ENCODE results near the gene ZXDC. TPM values are rescaled to one million over a fixed set of nuclear protein-coding genes. Genes with fewer than 3 reads are reported as not detected.

Gene ZXDC
- total RNA-seq, 2 experiments from 2014 or later: 34.7 to 34.9 TPM

DNA sequence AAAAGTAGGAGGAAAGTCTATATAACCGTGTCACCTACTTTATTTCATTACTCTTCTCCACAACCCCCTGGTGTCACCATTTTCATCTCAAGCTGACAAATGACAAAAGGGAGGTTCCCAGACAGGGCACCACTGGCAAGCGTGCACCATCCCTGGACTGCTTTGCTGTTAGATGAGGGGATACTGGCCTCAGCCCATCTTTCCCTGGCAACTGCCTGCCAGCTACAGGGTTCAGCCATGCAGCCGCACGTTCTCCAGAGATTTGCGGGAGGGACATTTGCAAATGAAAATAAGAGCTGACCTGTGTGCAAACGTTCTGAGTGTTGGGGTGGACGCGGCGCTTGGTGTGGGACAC is 41.2 kb upstream of the ZXDC start:
- ATAC-seq (ENCODE audit: low read depth): no peak
- Mint-ChIP-seq H3K4me3 (no peak overlapping the region), H3K27me3 (peaks cover 3% of the 10 kb centered on the region), H3K9me3 (no peaks in the 10 kb centered on the region), H3K27ac (no peak overlapping the region), H3K36me3 (no peaks in the 10 kb centered on the region), H3K4me1 (no peaks in the 10 kb centered on the region)
- POLR2A ChIA-PET: no interaction called here
- no peak for DNase-seq

DNA sequence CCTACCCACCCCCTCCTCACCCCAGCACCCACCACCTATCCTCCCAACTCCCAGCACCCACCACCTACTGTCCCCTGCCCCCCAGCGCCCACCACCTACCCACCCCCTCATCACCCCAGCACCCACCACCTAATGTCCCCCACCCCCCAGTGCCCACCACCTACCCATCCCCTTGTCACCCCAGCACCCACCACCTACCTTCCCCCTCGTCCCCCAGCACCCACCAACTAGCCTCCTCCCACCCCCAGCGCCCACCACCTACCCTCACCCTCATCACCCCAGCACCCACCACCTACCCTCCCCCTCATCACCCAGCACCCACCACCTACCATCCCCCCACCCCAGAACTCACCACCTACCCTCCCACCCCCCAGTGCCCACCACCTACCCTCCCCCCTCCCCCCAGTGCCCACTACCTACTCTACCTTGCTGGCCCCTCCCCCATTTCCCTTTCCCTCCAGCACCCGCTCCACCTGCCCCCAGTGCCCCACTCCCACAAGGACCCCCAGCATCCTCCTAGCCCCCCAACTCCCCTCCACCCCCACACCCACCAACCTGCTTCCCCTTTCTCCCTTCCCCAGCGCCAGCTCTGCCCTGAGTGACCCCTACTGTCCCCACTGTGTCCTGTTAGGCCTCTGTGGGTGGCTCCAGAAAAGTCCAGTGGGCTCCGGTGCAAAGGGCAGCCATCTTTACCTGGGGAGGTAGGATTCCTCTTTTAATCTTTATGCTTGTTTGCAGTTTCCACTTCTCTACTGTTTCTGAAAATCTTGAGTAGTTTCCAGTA is 40.7 kb upstream of the ZXDC start:
- Mint-ChIP-seq H3K4me3 (no peak overlapping the region), H3K9me3 (no peaks in the 10 kb centered on the region), H3K36me3 (no peaks in the 10 kb centered on the region), H3K27ac (no peak overlapping the region), H3K4me1 (no peaks in the 10 kb centered on the region), H3K27me3 (peaks cover 3% of the 10 kb centered on the region)
- no peak for DNase-seq
- POLR2A ChIA-PET: no interaction called here
- ATAC-seq (ENCODE audit: low read depth): no peak

DNA sequence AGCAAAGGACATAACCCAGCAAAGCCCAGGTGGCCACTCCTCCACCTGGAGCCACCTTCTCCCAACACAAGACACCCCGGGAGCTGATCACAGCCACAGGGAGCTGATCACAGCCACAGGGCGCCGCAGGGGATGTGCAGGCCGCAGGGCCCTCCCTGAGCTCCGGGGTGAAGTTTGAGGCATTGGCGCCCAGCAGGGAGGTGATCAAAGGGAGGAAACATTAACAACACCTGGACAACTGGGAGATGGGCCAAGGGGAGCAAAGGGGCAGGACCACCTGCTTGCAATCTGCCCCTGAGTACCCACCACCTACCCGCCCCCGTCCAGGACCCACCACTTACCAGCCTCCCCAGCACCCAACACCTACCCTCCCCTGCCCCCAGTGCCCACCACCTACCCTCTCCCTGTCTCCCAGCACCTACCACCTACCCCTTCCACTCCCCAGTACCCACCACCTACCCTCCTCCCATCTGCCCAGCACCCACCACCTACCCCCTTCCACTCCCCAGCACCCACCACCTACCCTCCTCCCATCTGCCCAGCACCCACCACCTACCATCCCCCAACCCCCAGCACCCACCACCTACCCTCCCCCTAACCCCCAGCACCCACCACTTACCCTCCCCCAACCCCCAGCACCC is 39.5 kb upstream of the ZXDC start:
- no peak overlapping the region for H3K27ac Mint-ChIP-seq
- H3K4me1 Mint-ChIP-seq: no peaks in the 10 kb centered on the region
- no peak overlapping the region for H3K4me3 Mint-ChIP-seq
- peaks cover 2% of the 10 kb centered on the region for H3K27me3 Mint-ChIP-seq
- DNase-seq (no peak), ATAC-seq (ENCODE audit: low read depth) (no peak)
- H3K36me3 Mint-ChIP-seq: no peaks in the 10 kb centered on the region
- POLR2A ChIA-PET: no interaction called here
- no peaks in the 10 kb centered on the region for H3K9me3 Mint-ChIP-seq

DNA sequence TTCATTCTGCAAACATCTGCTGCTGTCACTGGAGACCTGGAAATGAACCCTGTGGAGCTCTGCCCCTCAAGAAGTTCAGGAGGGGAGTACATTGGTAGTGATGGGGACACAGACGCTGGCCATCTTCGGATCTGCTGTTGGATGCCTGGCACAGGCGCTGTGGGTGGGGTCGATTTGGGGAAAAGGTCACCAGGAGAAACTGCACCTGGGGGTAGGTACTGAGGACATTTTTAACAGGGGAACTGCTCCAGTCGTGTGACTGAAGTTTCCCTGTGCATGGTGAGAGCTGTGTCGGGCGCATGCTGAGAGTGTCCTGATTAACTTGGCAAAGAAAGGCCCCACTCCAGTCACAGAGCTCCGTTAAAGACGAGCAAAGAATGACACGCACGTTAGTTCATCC is 38.5 kb upstream of the ZXDC start:
- POLR2A ChIA-PET: no interaction called here
- Mint-ChIP-seq H3K27me3 (peaks cover 2% of the 10 kb centered on the region), H3K9me3 (no peaks in the 10 kb centered on the region), H3K27ac (no peak overlapping the region), H3K4me3 (no peak overlapping the region), H3K36me3 (no peaks in the 10 kb centered on the region), H3K4me1 (no peaks in the 10 kb centered on the region)
- ATAC-seq (ENCODE audit: low read depth): no peak
- no peak for DNase-seq

DNA sequence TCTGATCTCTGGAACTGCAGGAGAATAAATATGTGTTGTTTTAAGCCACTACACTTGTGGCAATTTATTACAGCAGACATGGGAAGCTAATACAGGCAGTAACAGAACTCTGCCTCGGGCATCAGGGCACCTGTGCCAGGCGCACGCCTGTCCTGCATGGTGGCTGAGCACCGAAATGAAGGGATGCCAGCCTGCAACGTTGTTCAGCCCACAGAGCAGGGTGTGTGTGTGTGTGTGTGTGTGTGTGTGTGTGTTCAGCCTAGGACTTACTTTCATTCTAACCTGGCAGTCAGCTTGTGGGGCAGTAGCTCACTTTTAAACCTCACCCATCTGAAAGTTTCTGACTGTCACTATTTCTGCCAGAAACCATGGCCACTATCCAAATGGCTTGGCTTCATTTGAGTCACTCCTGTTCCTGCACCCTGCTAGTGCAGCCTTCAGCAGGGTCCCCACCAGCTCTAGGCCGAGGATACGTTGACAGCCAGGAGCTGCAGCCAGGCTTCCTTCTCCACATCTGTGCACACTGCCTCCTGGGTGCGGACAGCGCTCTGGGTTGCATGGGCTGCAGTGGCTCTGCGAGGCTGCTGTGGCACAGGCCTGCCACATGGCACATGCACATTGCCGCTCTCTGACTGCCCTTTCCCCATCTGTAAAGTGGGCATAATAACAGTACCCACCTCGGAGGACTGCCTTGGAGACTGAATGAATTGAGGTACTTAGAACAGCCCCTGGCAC is 37.4 kb upstream of the ZXDC start:
- H3K4me1 Mint-ChIP-seq: no peaks in the 10 kb centered on the region
- no peak overlapping the region for H3K27ac Mint-ChIP-seq
- no peaks in the 10 kb centered on the region for H3K9me3 Mint-ChIP-seq
- no peaks in the 10 kb centered on the region for H3K36me3 Mint-ChIP-seq
- H3K27me3 Mint-ChIP-seq: peaks cover 2% of the 10 kb centered on the region
- ATAC-seq (ENCODE audit: low read depth): no peak
- peak; percentile 22 for DNase-seq
- POLR2A ChIA-PET: interaction anchor here (0.7 kb wide), 1 partner anchor 94 kb away, joined by 3 read pairs; no protein-coding TSS in a partner anchor
- H3K4me3 Mint-ChIP-seq: no peak overlapping the region

DNA sequence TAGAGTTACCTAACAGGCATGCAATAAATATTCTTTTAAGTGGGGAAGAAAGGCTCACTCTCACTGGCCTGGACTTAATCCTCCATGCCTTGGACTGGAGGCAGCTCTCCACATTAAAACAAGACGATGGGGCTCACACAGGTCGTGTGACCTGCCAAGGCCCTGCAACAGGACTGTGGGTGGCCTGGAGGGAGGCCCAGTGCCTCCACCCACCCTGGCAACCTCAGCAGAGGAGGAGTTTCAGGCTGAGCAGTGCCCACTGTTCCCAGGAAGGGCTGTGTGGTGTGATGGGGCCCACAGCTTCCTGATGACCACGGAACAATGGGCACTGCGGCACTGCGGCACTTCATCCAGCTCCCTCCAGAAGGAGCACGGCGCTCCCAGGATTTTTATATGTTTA is 36.3 kb upstream of the ZXDC start:
- ATAC-seq (ENCODE audit: low read depth) (no peak), DNase-seq (peak; percentile 14)
- Mint-ChIP-seq H3K9me3 (no peaks in the 10 kb centered on the region), H3K27me3 (peaks cover 2% of the 10 kb centered on the region), H3K36me3 (no peaks in the 10 kb centered on the region), H3K4me3 (no peak overlapping the region), H3K4me1 (no peaks in the 10 kb centered on the region), H3K27ac (no peak overlapping the region)
- POLR2A ChIA-PET: no interaction called here

DNA sequence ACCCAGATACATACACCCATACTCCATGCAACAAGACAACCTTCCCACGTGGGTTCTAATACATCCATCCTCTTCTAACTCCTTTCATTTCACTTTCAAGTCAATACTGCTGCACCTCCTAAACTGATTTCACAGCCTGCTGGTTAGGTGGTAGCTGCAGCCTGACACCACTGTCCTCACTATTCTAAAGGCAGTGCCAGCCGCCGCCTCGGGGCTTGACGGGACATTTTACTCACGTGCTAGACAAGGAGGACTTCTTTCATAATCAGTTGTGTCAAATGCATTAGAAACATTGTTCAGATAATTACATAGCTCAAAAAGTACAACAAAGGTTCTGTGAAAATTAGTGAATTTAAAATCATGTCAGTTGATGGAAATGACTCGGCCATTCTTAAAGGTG is 35.6 kb upstream of the ZXDC start:
- H3K27ac Mint-ChIP-seq: no peak overlapping the region
- DNase-seq (peak; percentile 23), ATAC-seq (ENCODE audit: low read depth) (no peak)
- H3K36me3 Mint-ChIP-seq: no peaks in the 10 kb centered on the region
- peaks cover 2% of the 10 kb centered on the region for H3K27me3 Mint-ChIP-seq
- no peaks in the 10 kb centered on the region for H3K4me1 Mint-ChIP-seq
- H3K9me3 Mint-ChIP-seq: no peaks in the 10 kb centered on the region
- POLR2A ChIA-PET: no interaction called here
- no peak overlapping the region for H3K4me3 Mint-ChIP-seq

DNA sequence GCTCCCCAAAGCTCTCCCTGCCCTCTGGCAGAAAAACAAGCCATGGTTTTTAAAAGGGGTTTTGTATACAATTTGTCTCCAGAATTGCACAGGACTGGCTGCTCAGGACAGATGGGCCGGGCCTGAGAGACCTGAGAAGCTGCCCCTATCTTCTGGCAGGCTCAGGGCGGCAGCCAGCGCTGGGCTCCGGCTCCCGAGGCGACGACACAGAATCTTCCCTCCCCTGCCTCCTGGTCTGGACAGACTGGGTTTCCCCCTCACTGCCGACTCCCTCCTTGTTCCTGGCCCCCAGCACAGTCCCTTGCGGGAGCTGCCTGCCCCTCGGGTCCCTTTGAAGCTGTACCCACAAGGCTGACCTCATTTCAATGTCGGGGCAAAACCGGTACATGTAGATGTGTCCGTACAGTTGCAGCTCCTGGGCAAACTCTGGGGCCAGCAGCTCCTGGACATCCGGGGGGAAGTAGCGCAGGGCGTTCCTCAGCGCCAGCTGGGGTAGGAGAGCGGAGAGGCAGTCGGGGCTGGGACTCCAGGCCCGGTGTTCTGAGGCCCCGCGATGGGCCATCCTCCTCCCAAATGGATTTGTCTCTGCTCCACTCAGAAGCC is 34.7 kb upstream of the ZXDC start:
- H3K4me1 Mint-ChIP-seq: no peaks in the 10 kb centered on the region
- DNase-seq (peak; percentile 22), ATAC-seq (ENCODE audit: low read depth) (no peak)
- no peaks in the 10 kb centered on the region for H3K36me3 Mint-ChIP-seq
- H3K4me3 Mint-ChIP-seq: no peak overlapping the region
- POLR2A ChIA-PET: no interaction called here
- peaks cover 2% of the 10 kb centered on the region for H3K27me3 Mint-ChIP-seq
- no peaks in the 10 kb centered on the region for H3K9me3 Mint-ChIP-seq
- no peak overlapping the region for H3K27ac Mint-ChIP-seq

DNA sequence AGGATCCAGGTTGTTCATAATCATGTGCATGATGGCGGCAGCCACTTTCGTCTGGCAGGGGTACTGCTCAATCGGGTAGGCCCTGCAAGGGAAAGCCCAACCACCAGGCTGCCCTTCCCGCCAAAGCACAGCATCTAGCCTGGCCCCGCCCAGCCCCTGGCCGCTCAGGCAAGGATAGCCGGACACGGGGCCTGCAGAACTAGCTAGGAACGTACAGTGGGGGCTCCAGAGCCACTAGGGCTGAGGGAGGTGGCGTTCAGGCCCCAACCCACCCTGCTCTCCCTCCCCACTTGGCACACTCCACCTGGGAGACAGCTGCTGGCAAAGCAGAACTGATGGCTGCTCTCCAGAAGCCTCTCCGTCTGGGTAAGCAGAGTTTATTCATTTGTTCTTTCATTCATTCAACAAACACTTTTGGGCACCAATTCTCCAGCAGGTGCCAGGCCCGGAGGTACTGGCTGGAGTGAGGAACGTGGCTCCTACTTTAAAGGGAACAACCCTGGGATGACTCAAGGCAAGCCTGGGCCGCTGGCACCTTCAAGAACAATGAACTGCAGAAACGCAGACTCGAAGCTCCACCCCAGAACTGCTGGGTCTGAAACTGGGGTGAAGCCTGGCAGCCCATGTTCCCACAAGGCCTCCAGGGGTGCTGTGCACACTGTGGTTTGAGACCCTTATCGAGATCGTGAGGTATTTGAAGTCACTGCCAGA is 34.1 kb upstream of the ZXDC start:
- peaks cover 4% of the 10 kb centered on the region for H3K27me3 Mint-ChIP-seq
- H3K4me1 Mint-ChIP-seq: no peaks in the 10 kb centered on the region
- H3K27ac Mint-ChIP-seq: no peak overlapping the region
- DNase-seq (no peak), ATAC-seq (ENCODE audit: low read depth) (no peak)
- no peak overlapping the region for H3K4me3 Mint-ChIP-seq
- no peaks in the 10 kb centered on the region for H3K36me3 Mint-ChIP-seq
- H3K9me3 Mint-ChIP-seq: no peaks in the 10 kb centered on the region
- POLR2A ChIA-PET: no interaction called here

DNA sequence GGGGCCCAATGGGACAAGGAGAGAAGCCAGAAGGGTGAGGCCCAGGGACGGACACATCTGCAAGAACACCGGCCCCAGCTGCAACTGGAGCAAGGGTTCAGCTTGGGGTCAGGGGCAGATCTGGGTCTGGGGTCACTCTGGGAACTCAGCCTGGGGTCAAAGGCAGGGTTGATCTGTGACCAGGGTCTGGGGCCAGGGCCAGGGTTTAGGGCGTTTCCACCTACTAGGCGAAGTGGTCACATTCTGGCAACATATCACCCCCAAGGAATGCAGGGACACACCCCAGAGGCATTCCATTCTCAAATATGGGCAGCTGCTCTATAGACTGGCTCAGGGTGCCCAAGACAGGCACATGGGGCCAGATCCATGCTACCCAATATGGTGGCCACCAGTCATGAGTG is 32.9 kb upstream of the ZXDC start:
- Mint-ChIP-seq H3K9me3 (no peaks in the 10 kb centered on the region), H3K27me3 (peaks cover 6% of the 10 kb centered on the region), H3K36me3 (no peaks in the 10 kb centered on the region), H3K27ac (no peak overlapping the region), H3K4me3 (no peak overlapping the region), H3K4me1 (no peaks in the 10 kb centered on the region)
- DNase-seq (no peak), ATAC-seq (ENCODE audit: low read depth) (no peak)
- POLR2A ChIA-PET: no interaction called here

DNA sequence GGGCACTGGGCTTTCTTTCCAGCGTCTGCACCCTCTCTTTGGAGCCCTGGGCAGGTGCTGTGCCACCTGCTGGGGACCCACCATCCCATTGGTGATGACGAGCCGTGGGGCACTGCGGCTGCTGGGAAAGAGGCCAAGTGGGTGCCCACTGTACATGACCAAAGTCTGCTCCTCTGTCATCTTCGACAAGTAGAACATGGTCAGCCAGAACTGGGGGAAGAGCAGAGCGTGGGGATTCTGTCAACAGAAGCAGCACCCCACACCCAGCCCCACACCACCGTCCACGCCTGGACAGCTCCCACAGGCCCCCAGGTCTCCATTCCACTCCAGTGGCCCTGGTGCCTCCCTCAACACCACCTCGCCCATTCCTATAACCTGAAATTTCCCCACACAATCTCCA is 32.2 kb upstream of the ZXDC start:
- H3K4me1 Mint-ChIP-seq: no peaks in the 10 kb centered on the region
- no peak for ATAC-seq (ENCODE audit: low read depth)
- peaks cover 6% of the 10 kb centered on the region for H3K27me3 Mint-ChIP-seq
- no peak overlapping the region for H3K27ac Mint-ChIP-seq
- POLR2A ChIA-PET: no interaction called here
- H3K4me3 Mint-ChIP-seq: no peak overlapping the region
- DNase-seq: no peak
- no peaks in the 10 kb centered on the region for H3K9me3 Mint-ChIP-seq
- H3K36me3 Mint-ChIP-seq: no peaks in the 10 kb centered on the region

DNA sequence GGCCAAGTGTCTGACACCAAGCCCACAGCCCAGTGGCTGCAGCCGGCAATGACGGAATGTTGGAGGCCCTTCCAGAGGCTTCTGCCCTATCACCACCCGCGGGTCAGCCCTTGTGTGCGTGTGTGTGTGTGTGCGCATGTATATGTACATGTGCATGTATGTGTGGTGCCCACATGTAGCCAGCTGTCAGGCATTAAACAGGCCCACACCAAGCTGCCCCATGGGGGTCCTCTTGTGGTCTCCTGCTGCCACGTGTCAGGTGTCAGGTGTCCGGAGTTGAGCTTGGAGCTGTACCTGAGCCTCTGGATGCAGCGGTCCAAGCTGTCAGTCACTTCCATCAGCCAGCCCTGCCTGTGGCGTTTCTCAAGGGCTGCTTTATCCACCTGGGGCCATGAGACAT is 28.0 kb upstream of the ZXDC start:
- POLR2A ChIA-PET: no interaction called here
- no peaks in the 10 kb centered on the region for H3K9me3 Mint-ChIP-seq
- peaks cover 2% of the 10 kb centered on the region for H3K4me1 Mint-ChIP-seq
- no peak overlapping the region for H3K27ac Mint-ChIP-seq
- H3K4me3 Mint-ChIP-seq: no peak overlapping the region
- ATAC-seq (ENCODE audit: low read depth) (no peak), DNase-seq (no peak)
- no peaks in the 10 kb centered on the region for H3K36me3 Mint-ChIP-seq
- H3K27me3 Mint-ChIP-seq: peaks cover 4% of the 10 kb centered on the region

DNA sequence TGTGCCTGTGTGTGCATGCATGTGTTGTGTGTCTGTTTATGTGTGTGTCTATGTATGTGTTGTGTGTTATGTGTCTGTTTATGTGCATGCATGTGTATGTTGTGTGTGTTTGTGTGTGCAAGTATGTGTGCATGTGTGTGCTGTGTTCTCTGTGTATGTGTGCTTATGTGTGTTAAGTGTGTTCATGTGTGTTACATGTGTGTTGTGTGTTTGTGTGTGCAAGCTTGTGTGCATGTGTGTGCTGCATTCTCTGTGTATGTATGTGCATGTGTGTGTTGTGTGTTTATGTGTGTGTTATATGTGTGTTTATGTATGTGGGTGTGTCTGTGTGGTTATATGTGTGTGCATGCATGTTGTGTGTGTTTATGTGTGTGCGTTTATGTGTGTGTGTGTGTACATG is 27.0 kb upstream of the ZXDC start:
- peaks cover 4% of the 10 kb centered on the region for H3K27me3 Mint-ChIP-seq
- H3K9me3 Mint-ChIP-seq: no peaks in the 10 kb centered on the region
- POLR2A ChIA-PET: no interaction called here
- ATAC-seq (ENCODE audit: low read depth): no peak
- no peak overlapping the region for H3K27ac Mint-ChIP-seq
- no peak overlapping the region for H3K4me3 Mint-ChIP-seq
- H3K4me1 Mint-ChIP-seq: peaks cover 3% of the 10 kb centered on the region
- no peaks in the 10 kb centered on the region for H3K36me3 Mint-ChIP-seq
- no peak for DNase-seq

All from activated naive CD8-positive, alpha-beta T cell treated with anti-CD3 and anti-CD28 coated beads, Interleukin-2, amount 10 ng/mL, durations not matched to agents 7 days and 5 days (primary cell).